Measurements from ENCODE around the gene MMS22L.

MMS22L gene

GRCh38 chr6:97282726-97283617 lies at the start of gene MMS22L:
MMS22L (minus strand) TSS chr6:97283216; CDS start chr6:97282477, 739 bp downstream.
- peak; percentile 72 for DNase-seq (ENCODE audit: low read depth)

GRCh38 chr6:97322811-97323210 lies 39.8 kb upstream of the MMS22L start:
- no peak for DNase-seq (ENCODE audit: low read depth)

- no peak for DNase-seq (ENCODE audit: low read depth)
Measured at GRCh38 chr6:97322226-97322625, 39.2 kb upstream of the MMS22L start.

- DNase-seq (ENCODE audit: low read depth), result no peak
Measured at GRCh38 chr6:97316978-97317377, 34.0 kb upstream of the MMS22L start.

GRCh38 chr6:97312241-97312640 lies 29.2 kb upstream of the MMS22L start:
- no peak for DNase-seq (ENCODE audit: low read depth)

- no peak for DNase-seq (ENCODE audit: low read depth)
Measured at GRCh38 chr6:97306544-97307320, 23.7 kb upstream of the MMS22L start.

GRCh38 chr6:97305414-97306066 lies 22.5 kb upstream of the MMS22L start:
- DNase-seq (ENCODE audit: low read depth), result no peak

- DNase-seq (ENCODE audit: low read depth), result no peak
Measured at GRCh38 chr6:97304701-97305100, 21.7 kb upstream of the MMS22L start.

- no peak for DNase-seq (ENCODE audit: low read depth)
Measured at GRCh38 chr6:97294451-97294850, 11.4 kb upstream of the MMS22L start.

- no peak for DNase-seq (ENCODE audit: low read depth)
Measured at GRCh38 chr6:97293198-97293696, 10.2 kb upstream of the MMS22L start.

- no peak for DNase-seq (ENCODE audit: low read depth)
Measured at GRCh38 chr6:97292671-97293070, 9.7 kb upstream of the MMS22L start.

GRCh38 chr6:97291896-97292295 lies 8.9 kb upstream of the MMS22L start:
- DNase-seq (ENCODE audit: low read depth), result no peak

GRCh38 chr6:97289332-97289731 lies 6.3 kb upstream of the MMS22L start:
- no peak for DNase-seq (ENCODE audit: low read depth)

GRCh38 chr6:97288188-97288587 lies 5.2 kb upstream of the MMS22L start:
- DNase-seq (ENCODE audit: low read depth), result no peak

GRCh38 chr6:97282238-97282725 lies 734 bp downstream of the MMS22L start:
- no peak for DNase-seq (ENCODE audit: low read depth)

GRCh38 chr6:97280766-97281165 lies 2.2 kb downstream of the MMS22L start:
- no peak for DNase-seq (ENCODE audit: low read depth)

GRCh38 chr6:97275804-97276203 lies 7.2 kb downstream of the MMS22L start:
- DNase-seq (ENCODE audit: low read depth), result no peak

GRCh38 chr6:97269821-97270220 lies 13.2 kb downstream of the MMS22L start:
- no peak for DNase-seq (ENCODE audit: low read depth)

GRCh38 chr6:97262676-97263075 lies 20.3 kb downstream of the MMS22L start:
- no peak for DNase-seq (ENCODE audit: low read depth)

- no peak for DNase-seq (ENCODE audit: low read depth)
Measured at GRCh38 chr6:97246842-97247241, 36.2 kb downstream of the MMS22L start.

- no peak for DNase-seq (ENCODE audit: low read depth)
Measured at GRCh38 chr6:97240222-97240621, 42.8 kb downstream of the MMS22L start.

GRCh38 chr6:97231911-97232310 lies 51.1 kb downstream of the MMS22L start:
- no peak for DNase-seq (ENCODE audit: low read depth)
